Stimulated activated CD4-positive, alpha-beta T cell treated with anti-CD3 and anti-CD28 coated beads, Interleukin-12 subunit alpha, Interleukin-12 subunit beta, amount 100 ng/mL, for 48 hours (primary cell): ENCODE results near the gene CMIP.
A peak's percentile ranks its signal among the peaks of the same experiment; 100 is the strongest.
"Not testable (repeated sequence)": the region's sequence is repeated elsewhere in the genome, so short reads cannot be mapped to it uniquely, and the experiment has no call there.

Experiments
- DNase-seq, 3 donors: peaks; one replicate each; pipeline ENCODE4 v3.0.0-alpha.2; 2020; ENCODE audit warnings: low read depth in 2 of 3, low spot score in 1 of 3

Gene CMIP

DNA sequence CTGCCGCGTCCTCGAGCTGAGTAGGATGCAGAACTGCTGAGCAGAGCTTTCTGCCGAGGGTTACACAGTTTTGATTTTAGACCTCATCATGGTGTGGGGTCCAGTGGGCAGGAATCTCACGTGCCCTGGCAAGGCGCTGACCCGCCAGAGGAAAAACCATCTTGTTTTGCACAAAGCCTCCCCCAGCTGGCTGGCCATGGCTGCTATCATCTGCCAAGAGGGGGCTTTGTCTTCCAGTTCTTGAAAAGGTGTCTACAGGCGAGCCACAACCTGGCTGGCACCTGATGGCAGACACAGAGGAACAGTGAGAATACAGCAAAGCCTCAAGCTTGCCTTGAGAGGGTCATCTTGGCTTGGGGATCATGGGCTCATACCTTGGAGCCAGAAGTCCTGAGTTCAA is 118.3 kb downstream of the CMIP start:
- no peak for DNase-seq

GRCh38 chr16:81564421-81564911 is 119.9 kb downstream of the CMIP start:
- DNase-seq: no peak

DNA sequence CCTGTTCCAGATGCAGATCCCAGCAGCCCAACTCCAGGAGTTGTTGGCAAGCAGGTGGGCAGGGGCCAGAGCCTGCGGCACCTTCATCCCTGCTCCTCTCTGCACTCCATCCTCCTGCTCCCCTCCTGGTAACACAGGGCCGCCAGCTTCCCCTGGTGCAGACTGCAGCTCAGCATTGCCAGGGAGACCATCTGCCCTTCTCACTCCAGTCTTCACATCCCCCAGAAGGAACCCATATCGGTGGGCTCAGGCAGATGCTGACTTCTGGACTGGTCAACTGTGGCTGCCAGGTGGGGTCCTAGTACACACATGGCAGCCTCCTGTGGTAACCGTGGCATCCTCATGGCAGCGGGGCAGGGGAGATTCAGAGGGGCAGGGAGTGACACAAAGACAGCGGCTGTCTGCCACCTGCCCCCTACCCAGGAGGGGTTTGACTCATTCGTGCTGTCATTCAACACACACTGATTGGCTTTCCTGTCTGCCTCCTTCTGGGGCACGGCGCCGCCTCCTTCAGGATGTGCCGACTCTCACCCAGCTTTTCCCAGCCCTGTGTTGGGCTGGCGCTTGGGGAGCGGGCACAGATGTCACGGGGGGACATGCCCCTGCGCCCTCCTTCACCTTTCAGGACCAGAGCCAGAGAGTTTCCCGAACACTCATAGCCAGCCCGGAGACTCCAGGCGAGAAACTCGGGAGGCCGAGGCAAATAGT is 120.9 kb downstream of the CMIP start:
- DNase-seq: no peak

- no peak for DNase-seq
Measured at GRCh38 chr16:81566086-81567007, 121.7 kb downstream of the CMIP start.

GRCh38 chr16:81567087-81567486 is 122.5 kb downstream of the CMIP start:
- DNase-seq: no peak

DNA sequence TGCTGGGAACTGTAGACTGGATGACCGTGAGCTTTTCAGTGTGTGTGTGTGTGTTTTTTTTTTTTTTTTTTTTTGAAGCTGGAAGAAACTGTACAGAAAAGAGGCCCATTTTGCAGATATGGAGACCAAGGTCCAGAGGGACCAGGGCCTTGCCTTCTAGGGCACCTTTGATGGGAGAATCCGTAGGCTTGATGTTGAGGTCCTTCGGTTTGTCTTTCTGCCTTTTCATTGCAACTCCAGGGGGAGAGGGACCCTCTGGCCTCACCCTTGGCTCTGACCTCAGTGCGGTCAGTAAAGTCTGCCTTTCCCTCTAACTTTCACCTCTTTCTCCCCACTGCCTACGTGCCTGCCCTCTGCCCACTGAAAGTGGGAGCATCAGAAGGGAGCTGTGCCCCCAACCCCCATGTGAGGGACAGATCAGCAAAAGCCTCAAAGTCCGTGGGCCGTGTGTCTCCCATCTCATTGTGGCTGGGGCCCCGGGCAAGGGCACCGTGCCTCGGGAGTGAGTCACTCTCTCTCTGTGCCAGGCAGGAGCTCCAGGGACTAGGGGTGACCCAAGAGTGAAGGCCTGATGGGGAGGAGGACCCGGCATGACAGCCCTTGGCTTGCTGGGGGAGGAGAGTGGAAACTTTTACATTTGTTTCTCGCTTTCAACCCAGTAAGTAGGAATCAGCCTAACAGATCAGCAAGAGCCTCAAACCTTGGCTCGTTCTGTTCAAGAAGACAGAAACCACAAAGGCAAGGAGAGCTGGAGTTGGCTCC is 123.6 kb downstream of the CMIP start:
- peak; percentile 60 to 69 (median 68) for DNase-seq

DNA sequence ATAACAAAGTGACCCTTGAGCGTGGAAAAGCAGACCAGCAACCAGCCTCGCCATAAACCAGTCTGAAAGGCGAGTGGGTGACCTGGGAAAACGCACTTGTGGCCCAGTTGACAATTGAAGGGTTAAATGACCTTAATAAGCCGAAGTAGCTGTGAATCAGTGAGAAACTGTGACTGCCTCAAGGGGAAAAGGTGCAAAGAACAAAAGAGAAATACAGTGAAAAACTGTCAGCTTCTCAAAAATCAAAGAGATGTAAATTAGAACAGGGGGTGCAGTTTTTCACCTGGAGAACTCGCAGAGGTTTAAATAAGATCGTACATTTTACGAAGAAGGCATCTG is 124.1 kb downstream of the CMIP start:
- DNase-seq: no peak

DNA sequence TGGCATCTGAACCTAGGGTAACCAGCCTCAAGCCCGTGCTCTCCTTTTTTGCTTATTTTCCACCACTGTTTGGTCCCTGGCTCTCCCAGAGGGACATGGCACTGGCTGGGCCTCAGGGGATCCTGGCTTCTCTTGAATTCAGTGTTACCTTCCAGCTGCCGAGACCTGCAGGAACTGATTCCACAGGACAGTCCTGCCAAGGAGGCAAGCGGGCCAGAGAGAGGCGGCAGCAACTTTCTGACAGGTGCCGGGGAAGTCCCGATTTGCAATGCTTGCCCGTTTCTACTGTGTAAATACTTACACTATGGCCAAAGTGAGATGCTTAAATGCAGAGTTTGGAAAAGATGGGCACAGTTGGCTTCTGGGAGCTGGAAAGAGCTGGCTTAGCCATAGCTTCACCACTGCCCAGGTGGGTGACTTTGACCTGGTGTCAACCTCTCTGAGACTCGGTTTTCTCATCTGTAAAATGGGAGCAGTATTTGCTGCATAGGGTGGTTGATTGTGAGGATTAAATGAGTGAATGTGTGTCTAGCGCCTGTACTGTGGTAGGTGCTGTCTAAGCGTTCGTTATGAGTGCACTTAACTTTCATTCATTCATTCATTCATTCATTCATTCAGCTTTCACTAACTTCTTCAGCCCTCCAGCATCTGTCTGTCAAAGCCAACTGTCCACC is 124.9 kb downstream of the CMIP start:
- DNase-seq: no peak

- DNase-seq: no peak
Measured at GRCh38 chr16:81570151-81570846, 125.7 kb downstream of the CMIP start.

GRCh38 chr16:81571175-81571574 is 126.6 kb downstream of the CMIP start:
- DNase-seq: no peak

GRCh38 chr16:81571592-81572385 is 127.2 kb downstream of the CMIP start:
- no peak for DNase-seq

DNA sequence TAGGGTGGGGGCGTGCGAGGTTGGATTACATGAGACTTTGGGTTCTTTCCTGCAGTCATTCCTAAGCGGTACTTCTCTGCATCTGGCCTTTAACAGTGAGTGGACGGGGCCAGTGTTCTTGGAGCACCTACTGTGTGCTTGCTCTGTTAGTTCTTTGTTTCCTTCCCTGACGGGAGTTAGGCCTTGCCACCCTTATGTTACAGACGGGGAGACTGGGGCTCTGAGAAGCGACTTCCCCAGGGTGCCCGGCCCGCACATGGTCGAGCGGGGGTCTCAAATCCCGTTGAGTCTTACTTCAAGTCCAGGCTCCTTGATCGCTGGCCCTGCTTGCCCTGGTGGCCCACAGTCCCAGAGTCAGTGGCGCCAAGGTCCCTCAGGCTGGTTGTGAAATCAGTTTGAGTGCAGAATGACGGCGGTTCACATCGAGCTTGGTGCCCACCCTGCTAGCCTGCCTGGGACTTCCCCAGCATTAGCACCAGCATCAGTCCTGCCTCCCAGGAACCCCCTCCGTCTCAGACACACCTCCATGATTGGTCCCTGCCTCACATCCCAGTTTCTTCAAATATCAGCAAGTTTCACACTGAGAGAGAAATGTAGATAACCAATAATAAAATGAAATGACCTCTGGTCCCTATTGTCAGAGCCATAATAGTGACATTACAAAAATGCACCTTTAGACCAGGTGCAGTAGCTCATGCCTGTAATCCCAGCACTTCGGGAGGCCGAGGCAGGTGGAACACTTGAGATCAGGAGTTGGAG is 128.0 kb downstream of the CMIP start:
- no peak for DNase-seq

DNA sequence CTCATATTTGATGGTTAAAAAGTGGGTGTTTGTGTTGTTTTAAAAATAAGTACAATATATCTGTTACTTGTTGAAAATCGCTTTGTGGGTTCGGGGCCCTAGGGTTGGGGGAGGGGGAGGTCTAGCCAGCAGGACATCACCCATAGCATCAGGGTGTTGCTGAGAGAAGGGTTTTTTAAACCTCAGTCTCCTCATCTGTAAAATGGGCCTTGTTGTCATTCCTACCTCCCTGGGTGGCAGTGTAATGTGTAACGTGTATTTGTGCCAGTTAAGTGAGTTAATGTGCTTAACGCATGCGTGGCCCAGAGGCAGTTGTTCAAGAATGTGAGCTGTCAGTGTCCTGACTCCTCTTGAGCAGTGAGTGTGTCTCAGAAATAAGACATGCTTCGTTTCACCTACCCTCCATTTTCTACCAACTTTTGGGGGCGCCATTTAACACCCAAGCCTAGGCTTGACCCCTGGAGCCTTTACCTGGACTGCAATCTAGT is 129.0 kb downstream of the CMIP start:
- DNase-seq: no peak

- DNase-seq: no peak
Measured at GRCh38 chr16:81574168-81574567, 129.6 kb downstream of the CMIP start.

DNA sequence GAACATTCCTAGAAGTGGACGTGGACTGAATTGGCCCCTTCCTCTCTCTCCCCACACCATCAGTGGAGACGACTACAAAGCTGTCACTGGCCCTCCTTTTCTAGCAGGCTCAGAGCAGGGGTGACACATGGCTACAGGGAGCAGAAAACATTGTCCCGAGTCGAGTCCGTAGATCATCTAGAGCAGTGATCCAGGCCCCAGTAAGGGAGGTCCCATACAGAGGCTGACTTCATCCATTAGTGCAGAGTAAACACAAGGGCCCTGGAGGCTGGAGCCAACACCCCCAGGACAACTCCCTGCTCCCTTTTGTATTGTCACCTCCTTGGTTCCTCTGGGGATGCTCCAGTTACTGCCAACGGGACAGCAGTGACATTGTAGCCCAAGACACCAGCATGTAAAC is 130.7 kb downstream of the CMIP start:
- DNase-seq: no peak

DNA sequence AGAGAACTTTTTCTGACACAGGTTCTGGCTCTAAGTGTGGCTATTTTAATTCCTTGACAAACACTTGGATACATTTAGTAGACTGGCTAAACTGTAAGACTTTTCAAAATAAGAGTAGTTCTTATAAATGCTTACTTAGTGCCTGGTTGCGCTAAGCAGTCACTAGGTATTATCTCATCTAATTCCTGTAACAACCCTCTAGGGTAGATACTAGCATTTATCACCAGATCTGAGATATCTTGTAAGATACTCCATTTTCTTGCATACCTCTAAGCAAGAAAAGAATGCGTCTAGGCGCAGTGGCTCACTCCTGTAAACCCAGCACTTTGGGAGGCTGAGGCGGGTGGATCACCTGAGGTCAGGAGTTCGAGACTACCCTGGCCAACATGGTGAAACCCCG is 131.2 kb downstream of the CMIP start:
- DNase-seq: no peak

- no peak for DNase-seq
Measured at GRCh38 chr16:81576696-81577095, 132.1 kb downstream of the CMIP start.

DNA sequence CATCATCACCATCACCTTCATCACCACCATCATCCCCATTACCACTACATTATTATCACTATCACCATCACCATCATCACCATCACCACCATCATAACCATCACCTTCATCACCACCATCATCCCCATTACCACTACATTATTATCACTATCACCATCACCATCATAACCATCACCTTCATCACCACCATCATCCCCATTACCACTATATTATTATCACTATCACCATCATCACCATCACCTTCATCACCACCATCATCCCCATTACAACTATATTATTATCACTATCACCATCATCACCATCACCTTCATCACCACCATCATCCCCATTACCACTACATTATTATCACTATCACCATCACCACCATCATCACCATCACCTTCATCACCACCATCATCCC is 132.7 kb downstream of the CMIP start:
- DNase-seq: not testable (repeated sequence)

DNA sequence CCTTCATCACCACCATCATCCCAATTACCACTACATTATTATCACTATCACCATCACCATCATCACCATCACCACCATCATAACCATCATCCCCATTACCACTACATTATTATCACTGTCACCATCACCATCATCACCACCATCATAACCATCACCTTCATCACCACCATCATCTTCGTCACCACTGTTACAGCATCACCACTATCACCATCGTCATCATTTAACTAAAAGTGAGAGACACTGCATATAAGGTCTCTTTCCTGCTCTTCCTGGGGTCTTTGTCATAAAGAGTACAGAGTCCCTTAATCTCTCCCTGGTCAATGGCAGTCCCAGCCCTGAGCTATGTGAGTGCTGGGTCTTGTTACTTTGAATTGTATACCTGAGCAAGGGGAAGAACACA is 133.5 kb downstream of the CMIP start:
- DNase-seq: no peak
